GM23338 (cell line): ENCODE data around the gene CNOT1. TPM values are rescaled to one million over a fixed set of nuclear protein-coding genes. Genes with fewer than 3 reads are reported as not detected.

Experiments
- ATAC-seq: fragments of 200-7000 bp; cut with Tn5 transposase; 3 replicates; pipeline ENCODE4 v1.9.1; 2020
- DNase-seq: peaks from one replicate; pipeline ENCODE4 v3.0.0-alpha.2; 2015; ENCODE audit warnings: low spot score
- H2AFZ ChIP-seq: fragments of 200-600 bp; sonication (generic); 2 replicates; pipeline ENCODE4 v1.8.0; 2016; ENCODE audit warnings: antibody characterized with exemption, mild to moderate bottlenecking, moderate library complexity
- H3F3A ChIP-seq: fragments of 200-600 bp; sonication (generic); replicated peaks from 2 replicates; pipeline ENCODE4 v1.8.0; 2017; ENCODE audit warnings: antibody characterized with exemption, mixed run types, low read depth
- H3K27ac ChIP-seq: fragments of 200-600 bp; sonication (generic); 2 replicates; pipeline ENCODE4 v1.6.1; 2016; ENCODE audit warnings: low read depth
- H3K27me3 ChIP-seq: fragments of 200-600 bp; sonication (generic); 2 replicates; pipeline ENCODE4 v1.8.0; 2016; ENCODE audit warnings: mild to moderate bottlenecking, mixed run types, moderate library complexity; ENCODE audit not compliant: insufficient read depth
- H3K36me3 ChIP-seq: fragments of 200-600 bp; sonication (generic); 2 replicates; pipeline ENCODE4 v1.8.0; 2016; ENCODE audit warnings: mild to moderate bottlenecking; ENCODE audit not compliant: insufficient read depth
- H3K4me1 ChIP-seq: fragments of 200-600 bp; sonication (generic); 2 replicates; pipeline ENCODE4 v1.8.0; 2016; ENCODE audit warnings: mild to moderate bottlenecking, moderate library complexity; ENCODE audit not compliant: insufficient read depth
- H3K4me2 ChIP-seq: fragments of 200-600 bp; sonication (generic); 2 replicates; pipeline ENCODE4 v1.7.1; 2017; ENCODE audit warnings: mixed run types
- H3K4me3 ChIP-seq: fragments of 200-600 bp; sonication (generic); 2 replicates; pipeline ENCODE4 v1.6.1; 2016; ENCODE audit warnings: mixed run types
- H3K79me2 ChIP-seq: fragments of 200-600 bp; sonication (generic); replicated peaks from 2 replicates; pipeline ENCODE4 v1.8.0; 2017; ENCODE audit warnings: mild to moderate bottlenecking; ENCODE audit not compliant: insufficient read depth
- H3K9me2 ChIP-seq: fragments of 200-600 bp; sonication (generic); 2 replicates; pipeline ENCODE4 v1.8.0; 2017; ENCODE audit not compliant: insufficient read depth
- H4K20me1 ChIP-seq: fragments of 200-600 bp; sonication (generic); replicated peaks from 2 replicates; pipeline ENCODE4 v1.8.0; 2017; ENCODE audit warnings: mild to moderate bottlenecking; ENCODE audit not compliant: insufficient read depth
- H3K27ac Mint-ChIP-seq: 2 replicates; pipeline ENCODE4 v1.8.0; 2020; ENCODE audit warnings: inconsistent platforms, mild to moderate bottlenecking, moderate library complexity, mixed read lengths
- H3K27me3 Mint-ChIP-seq: 3 replicates; pipeline ENCODE4 v1.8.0; 2022; ENCODE audit warnings: low read depth, mild to moderate bottlenecking, moderate library complexity, mixed read lengths, inconsistent platforms; ENCODE audit not compliant: insufficient read depth, poor library complexity
- H3K36me3 Mint-ChIP-seq: 3 replicates; pipeline ENCODE4 v1.8.0; 2021; ENCODE audit warnings: low read depth, mild to moderate bottlenecking, inconsistent platforms, moderate library complexity, mixed read lengths
- H3K4me1 Mint-ChIP-seq: 3 replicates; pipeline ENCODE4 v1.8.0; 2020; ENCODE audit warnings: mild to moderate bottlenecking, inconsistent platforms, mixed read lengths
- H3K4me3 Mint-ChIP-seq: 3 replicates; pipeline ENCODE4 v1.8.0; 2021; ENCODE audit warnings: moderate library complexity, mild to moderate bottlenecking, inconsistent platforms, mixed read lengths
- H3K9me3 Mint-ChIP-seq: 3 replicates; pipeline ENCODE4 v1.8.0; 2020; ENCODE audit warnings: moderate library complexity, mild to moderate bottlenecking, inconsistent platforms, mixed read lengths
- EZH2 ChIP-seq: fragments of 200-600 bp; sonication (generic); IDR thresholded peaks from one replicate; pipeline ENCODE4 v1.8.0; 2017; ENCODE audit warnings: antibody characterized with exemption, mild to moderate bottlenecking, low read depth; ENCODE audit not compliant: unreplicated experiment
- EZH2phosphoT487 ChIP-seq: fragments of 200-600 bp; sonication (generic); IDR thresholded peaks from one replicate; pipeline ENCODE4 v1.8.1; 2018; ENCODE audit warnings: antibody characterized with exemption; ENCODE audit not compliant: unreplicated experiment
- NANOG ChIP-seq: IDR thresholded peaks from 2 replicates; pipeline ENCODE4 v1.6.1; 2016; ENCODE audit warnings: antibody characterized with exemption, borderline replicate concordance
- POLR2AphosphoS5 ChIP-seq: IDR thresholded peaks from 2 replicates; pipeline ENCODE4 v1.6.1; 2016; ENCODE audit warnings: antibody characterized with exemption, low read depth
- STAT1 ChIP-seq: IDR thresholded peaks from one replicate; pipeline ENCODE4 v1.6.1; 2016; ENCODE audit warnings: antibody characterized with exemption; ENCODE audit not compliant: unreplicated experiment
- ZNF114 ChIP-seq: fragments of 250-450 bp; sonication (Bioruptor Pico); IDR thresholded peaks from 2 replicates; pipeline ENCODE4 v1.5.0; 2020; ENCODE audit warnings: mild to moderate bottlenecking, moderate library complexity
- ZNF331 ChIP-seq: fragments of 250-450 bp; sonication (Bioruptor Pico); IDR thresholded peaks from 2 replicates; pipeline ENCODE4 v1.5.0; 2020; ENCODE audit warnings: low read depth, mild to moderate bottlenecking, moderate library complexity
- polyA plus RNA-seq: library from polyadenylated mRNA; unstranded; fragments of >200 nt; fragmentation: Nextera tagmentation; extraction: Ambion mirVana; gene quantifications from 2 replicates; pipeline ENCODE4 v1.2.1, GENCODE V29; 2016
- total RNA-seq: library from RNA; depleted of rRNA; stranded (reverse); fragments of >200 nt; shearing (Covaris generic); gene quantifications from 2 replicates; pipeline ENCODE4 v1.2.3, GENCODE V29; 2014
- TF ChIP-seq, protein P1 (sequence below), 2 experiments: fragments of 200-600 bp in 1 of 2; sonication (generic) in 1 of 2; conservative IDR thresholded peaks; 2 replicates each; pipeline versions ENCODE4 v1.5.1 to v1.6.1; 2016 to 2017; ENCODE audit warnings: antibody characterized with exemption in 2 of 2, low read depth in 2 of 2, mild to moderate bottlenecking in 2 of 2, moderate library complexity in 1 of 2
- TF ChIP-seq, protein P2 (sequence below): IDR thresholded peaks from one replicate; pipeline ENCODE4 v1.6.1; 2018; ENCODE audit warnings: antibody characterized with exemption; ENCODE audit not compliant: unreplicated experiment
- TF ChIP-seq, protein P3 (sequence below): IDR thresholded peaks from 2 replicates; pipeline ENCODE4 v1.6.1; 2016; ENCODE audit warnings: antibody characterized with exemption
- TF ChIP-seq, protein P4 (sequence below): fragments of 250-450 bp; sonication (Bioruptor Pico); IDR thresholded peaks from 2 replicates; pipeline ENCODE4 v1.5.0; 2020; ENCODE audit warnings: mild to moderate bottlenecking, moderate library complexity

Gene CNOT1
- total and polyA plus RNA-seq, 2 experiments from 2014 or later: 59.2 to 298 TPM

DNA sequence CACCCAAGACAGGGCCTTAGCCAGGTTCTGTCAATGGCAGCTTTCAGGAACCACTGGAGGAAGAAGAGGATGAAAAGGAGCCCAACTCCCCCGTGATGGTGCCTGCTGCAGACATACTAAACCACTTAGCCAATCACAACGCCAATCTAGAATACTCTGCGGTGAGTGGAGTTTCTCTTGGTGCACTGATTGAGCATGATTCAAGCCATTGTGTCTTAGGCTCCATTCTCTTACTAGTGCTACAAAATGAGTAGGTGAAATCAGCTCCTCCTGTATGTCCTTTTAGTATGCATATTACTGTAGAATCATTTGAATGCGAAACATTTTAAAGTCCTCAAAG is 112.9 kb downstream of the CNOT1 start:
- Mint-ChIP-seq H3K9me3 (no peaks in the 10 kb centered on the region), H3K4me3 (peak overlapping the region; percentile 95), H3K36me3 (peaks cover 66% of the 10 kb centered on the region), H3K4me1 (peaks cover 22% of the 10 kb centered on the region), H3K27me3 (peaks cover 26% of the 10 kb centered on the region), H3K27ac (no peak overlapping the region)
- Histone ChIP-seq H4K20me1 (peaks cover 31% of the 10 kb centered on the region), H3F3A (peaks cover 47% of the 10 kb centered on the region), H3K79me2 (peaks cover 40% of the 10 kb centered on the region), H3K36me3 (peaks cover 50% of the 10 kb centered on the region), H3K4me2 (peak overlapping the region; percentile 99), H3K4me1 (peaks cover 16% of the 10 kb centered on the region), H3K27ac (no peak overlapping the region), H2AFZ (no peak overlapping the region), H3K9me2 (no peaks in the 10 kb centered on the region), H3K4me3 (peak overlapping the region; percentile 78), H3K27me3 (no peaks in the 10 kb centered on the region)
- TF ChIP-seq EZH2phosphoT487 (no peak), ZNF331 (CRISPR knock-in tag) (no peak), POLR2AphosphoS5 (no peak), EZH2 (no peak), NANOG (no peak), STAT1 (no peak), ZNF114 (CRISPR knock-in tag) (no peak)
- TF ChIP-seq, protein P1, sequence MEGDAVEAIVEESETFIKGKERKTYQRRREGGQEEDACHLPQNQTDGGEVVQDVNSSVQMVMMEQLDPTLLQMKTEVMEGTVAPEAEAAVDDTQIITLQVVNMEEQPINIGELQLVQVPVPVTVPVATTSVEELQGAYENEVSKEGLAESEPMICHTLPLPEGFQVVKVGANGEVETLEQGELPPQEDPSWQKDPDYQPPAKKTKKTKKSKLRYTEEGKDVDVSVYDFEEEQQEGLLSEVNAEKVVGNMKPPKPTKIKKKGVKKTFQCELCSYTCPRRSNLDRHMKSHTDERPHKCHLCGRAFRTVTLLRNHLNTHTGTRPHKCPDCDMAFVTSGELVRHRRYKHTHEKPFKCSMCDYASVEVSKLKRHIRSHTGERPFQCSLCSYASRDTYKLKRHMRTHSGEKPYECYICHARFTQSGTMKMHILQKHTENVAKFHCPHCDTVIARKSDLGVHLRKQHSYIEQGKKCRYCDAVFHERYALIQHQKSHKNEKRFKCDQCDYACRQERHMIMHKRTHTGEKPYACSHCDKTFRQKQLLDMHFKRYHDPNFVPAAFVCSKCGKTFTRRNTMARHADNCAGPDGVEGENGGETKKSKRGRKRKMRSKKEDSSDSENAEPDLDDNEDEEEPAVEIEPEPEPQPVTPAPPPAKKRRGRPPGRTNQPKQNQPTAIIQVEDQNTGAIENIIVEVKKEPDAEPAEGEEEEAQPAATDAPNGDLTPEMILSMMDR (conservative IDR thresholded peaks at IDR 0.05; ENCODE audit: low read depth in 2 of 2): no peak
- TF ChIP-seq, protein P2, sequence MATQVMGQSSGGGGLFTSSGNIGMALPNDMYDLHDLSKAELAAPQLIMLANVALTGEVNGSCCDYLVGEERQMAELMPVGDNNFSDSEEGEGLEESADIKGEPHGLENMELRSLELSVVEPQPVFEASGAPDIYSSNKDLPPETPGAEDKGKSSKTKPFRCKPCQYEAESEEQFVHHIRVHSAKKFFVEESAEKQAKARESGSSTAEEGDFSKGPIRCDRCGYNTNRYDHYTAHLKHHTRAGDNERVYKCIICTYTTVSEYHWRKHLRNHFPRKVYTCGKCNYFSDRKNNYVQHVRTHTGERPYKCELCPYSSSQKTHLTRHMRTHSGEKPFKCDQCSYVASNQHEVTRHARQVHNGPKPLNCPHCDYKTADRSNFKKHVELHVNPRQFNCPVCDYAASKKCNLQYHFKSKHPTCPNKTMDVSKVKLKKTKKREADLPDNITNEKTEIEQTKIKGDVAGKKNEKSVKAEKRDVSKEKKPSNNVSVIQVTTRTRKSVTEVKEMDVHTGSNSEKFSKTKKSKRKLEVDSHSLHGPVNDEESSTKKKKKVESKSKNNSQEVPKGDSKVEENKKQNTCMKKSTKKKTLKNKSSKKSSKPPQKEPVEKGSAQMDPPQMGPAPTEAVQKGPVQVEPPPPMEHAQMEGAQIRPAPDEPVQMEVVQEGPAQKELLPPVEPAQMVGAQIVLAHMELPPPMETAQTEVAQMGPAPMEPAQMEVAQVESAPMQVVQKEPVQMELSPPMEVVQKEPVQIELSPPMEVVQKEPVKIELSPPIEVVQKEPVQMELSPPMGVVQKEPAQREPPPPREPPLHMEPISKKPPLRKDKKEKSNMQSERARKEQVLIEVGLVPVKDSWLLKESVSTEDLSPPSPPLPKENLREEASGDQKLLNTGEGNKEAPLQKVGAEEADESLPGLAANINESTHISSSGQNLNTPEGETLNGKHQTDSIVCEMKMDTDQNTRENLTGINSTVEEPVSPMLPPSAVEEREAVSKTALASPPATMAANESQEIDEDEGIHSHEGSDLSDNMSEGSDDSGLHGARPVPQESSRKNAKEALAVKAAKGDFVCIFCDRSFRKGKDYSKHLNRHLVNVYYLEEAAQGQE: no peak
- TF ChIP-seq, protein P3, sequence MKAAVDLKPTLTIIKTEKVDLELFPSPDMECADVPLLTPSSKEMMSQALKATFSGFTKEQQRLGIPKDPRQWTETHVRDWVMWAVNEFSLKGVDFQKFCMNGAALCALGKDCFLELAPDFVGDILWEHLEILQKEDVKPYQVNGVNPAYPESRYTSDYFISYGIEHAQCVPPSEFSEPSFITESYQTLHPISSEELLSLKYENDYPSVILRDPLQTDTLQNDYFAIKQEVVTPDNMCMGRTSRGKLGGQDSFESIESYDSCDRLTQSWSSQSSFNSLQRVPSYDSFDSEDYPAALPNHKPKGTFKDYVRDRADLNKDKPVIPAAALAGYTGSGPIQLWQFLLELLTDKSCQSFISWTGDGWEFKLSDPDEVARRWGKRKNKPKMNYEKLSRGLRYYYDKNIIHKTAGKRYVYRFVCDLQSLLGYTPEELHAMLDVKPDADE: no peak
- TF ChIP-seq, protein P4, sequence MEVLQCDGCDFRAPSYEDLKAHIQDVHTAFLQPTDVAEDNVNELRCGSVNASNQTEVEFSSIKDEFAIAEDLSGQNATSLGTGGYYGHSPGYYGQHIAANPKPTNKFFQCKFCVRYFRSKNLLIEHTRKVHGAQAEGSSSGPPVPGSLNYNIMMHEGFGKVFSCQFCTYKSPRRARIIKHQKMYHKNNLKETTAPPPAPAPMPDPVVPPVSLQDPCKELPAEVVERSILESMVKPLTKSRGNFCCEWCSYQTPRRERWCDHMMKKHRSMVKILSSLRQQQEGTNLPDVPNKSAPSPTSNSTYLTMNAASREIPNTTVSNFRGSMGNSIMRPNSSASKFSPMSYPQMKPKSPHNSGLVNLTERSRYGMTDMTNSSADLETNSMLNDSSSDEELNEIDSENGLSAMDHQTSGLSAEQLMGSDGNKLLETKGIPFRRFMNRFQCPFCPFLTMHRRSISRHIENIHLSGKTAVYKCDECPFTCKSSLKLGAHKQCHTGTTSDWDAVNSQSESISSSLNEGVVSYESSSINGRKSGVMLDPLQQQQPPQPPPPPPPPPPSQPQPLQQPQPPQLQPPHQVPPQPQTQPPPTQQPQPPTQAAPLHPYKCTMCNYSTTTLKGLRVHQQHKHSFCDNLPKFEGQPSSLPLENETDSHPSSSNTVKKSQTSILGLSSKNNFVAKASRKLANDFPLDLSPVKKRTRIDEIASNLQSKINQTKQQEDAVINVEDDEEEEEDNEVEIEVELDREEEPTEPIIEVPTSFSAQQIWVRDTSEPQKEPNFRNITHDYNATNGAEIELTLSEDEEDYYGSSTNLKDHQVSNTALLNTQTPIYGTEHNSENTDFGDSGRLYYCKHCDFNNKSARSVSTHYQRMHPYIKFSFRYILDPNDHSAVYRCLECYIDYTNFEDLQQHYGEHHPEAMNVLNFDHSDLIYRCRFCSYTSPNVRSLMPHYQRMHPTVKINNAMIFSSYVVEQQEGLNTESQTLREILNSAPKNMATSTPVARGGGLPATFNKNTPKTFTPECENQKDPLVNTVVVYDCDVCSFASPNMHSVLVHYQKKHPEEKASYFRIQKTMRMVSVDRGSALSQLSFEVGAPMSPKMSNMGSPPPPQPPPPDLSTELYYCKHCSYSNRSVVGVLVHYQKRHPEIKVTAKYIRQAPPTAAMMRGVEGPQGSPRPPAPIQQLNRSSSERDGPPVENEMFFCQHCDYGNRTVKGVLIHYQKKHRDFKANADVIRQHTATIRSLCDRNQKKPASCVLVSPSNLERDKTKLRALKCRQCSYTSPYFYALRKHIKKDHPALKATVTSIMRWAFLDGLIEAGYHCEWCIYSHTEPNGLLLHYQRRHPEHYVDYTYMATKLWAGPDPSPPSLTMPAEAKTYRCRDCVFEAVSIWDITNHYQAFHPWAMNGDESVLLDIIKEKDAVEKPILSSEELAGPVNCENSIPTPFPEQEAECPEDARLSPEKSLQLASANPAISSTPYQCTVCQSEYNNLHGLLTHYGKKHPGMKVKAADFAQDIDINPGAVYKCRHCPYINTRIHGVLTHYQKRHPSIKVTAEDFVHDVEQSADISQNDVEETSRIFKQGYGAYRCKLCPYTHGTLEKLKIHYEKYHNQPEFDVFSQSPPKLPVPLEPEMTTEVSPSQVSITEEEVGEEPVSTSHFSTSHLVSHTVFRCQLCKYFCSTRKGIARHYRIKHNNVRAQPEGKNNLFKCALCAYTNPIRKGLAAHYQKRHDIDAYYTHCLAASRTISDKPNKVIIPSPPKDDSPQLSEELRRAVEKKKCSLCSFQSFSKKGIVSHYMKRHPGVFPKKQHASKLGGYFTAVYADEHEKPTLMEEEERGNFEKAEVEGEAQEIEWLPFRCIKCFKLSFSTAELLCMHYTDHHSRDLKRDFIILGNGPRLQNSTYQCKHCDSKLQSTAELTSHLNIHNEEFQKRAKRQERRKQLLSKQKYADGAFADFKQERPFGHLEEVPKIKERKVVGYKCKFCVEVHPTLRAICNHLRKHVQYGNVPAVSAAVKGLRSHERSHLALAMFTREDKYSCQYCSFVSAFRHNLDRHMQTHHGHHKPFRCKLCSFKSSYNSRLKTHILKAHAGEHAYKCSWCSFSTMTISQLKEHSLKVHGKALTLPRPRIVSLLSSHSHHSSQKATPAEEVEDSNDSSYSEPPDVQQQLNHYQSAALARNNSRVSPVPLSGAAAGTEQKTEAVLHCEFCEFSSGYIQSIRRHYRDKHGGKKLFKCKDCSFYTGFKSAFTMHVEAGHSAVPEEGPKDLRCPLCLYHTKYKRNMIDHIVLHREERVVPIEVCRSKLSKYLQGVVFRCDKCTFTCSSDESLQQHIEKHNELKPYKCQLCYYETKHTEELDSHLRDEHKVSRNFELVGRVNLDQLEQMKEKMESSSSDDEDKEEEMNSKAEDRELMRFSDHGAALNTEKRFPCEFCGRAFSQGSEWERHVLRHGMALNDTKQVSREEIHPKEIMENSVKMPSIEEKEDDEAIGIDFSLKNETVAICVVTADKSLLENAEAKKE: no peak
- DNase-seq (no peak), ATAC-seq (no peak)
